ENCODE measurements around the gene ATP9B.

GRCh38 chr18:79383388-79384056 lies 314.3 kb downstream of the ATP9B start:
- TF ChIP-seq EP300 (IDR thresholded peaks at IDR 0.05; ENCODE audit: borderline replicate concordance in 1 of 2, low read depth in 1 of 2, low read length in 1 of 2) (no peak), RAD21 (IDR thresholded peaks at IDR 0.05; ENCODE audit: low read length) (no peak), SMC3 (IDR thresholded peaks at IDR 0.05; ENCODE audit: low read depth, low read length) (no peak), SIN3A (IDR thresholded peaks at IDR 0.05; ENCODE audit: borderline replicate concordance, low read depth, low read length) (no peak), RXRA (IDR thresholded peaks at IDR 0.05; ENCODE audit: borderline replicate concordance, low read depth) (no peak), POLR2AphosphoS5 (IDR thresholded peaks at IDR 0.05; ENCODE audit: low read depth, low read length) (no peak), FOXM1 (IDR thresholded peaks at IDR 0.05; ENCODE audit: low read depth) (no peak), TCF12 (IDR thresholded peaks at IDR 0.05) (no peak), CTCF (IDR thresholded peaks at IDR 0.05) (no peak), MXI1 (IDR thresholded peaks at IDR 0.05; ENCODE audit: low read depth, low read length) (no peak)
- TF ChIP-seq, protein P1, sequence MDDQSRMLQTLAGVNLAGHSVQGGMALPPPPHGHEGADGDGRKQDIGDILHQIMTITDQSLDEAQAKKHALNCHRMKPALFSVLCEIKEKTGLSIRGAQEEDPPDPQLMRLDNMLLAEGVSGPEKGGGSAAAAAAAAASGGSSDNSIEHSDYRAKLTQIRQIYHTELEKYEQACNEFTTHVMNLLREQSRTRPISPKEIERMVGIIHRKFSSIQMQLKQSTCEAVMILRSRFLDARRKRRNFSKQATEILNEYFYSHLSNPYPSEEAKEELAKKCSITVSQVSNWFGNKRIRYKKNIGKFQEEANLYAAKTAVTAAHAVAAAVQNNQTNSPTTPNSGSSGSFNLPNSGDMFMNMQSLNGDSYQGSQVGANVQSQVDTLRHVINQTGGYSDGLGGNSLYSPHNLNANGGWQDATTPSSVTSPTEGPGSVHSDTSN (IDR thresholded peaks at IDR 0.05) = no peak
